ENCODE measurements around the gene FXYD6.
"Not testable (repeated sequence)": the region's sequence is repeated elsewhere in the genome, so short reads cannot be mapped to it uniquely, and the experiment has no call there.

Gene FXYD6

GRCh38 chr11:117815262-117815803 is 61.1 kb downstream of the FXYD6 start:
- peak; percentile 96 for DNase-seq

- no peak for DNase-seq
Observed at GRCh38 chr11:117814766-117815261, 61.6 kb downstream of the FXYD6 start.

GRCh38 chr11:117814204-117814765 is 62.2 kb downstream of the FXYD6 start:
- no peak for DNase-seq

GRCh38 chr11:117810056-117810451 is 66.4 kb downstream of the FXYD6 start:
- not testable (repeated sequence) for DNase-seq

- peak; percentile 84 for DNase-seq
Observed at GRCh38 chr11:117809236-117810055, 67.0 kb downstream of the FXYD6 start.

GRCh38 chr11:117808784-117809183 is 67.7 kb downstream of the FXYD6 start:
- DNase-seq: no peak

- DNase-seq: peak; percentile 87
Observed at GRCh38 chr11:117807482-117808327, 68.8 kb downstream of the FXYD6 start.

- DNase-seq: peak; percentile 69
Observed at GRCh38 chr11:117806846-117807245, 69.6 kb downstream of the FXYD6 start.

GRCh38 chr11:117805045-117805444 is 71.4 kb downstream of the FXYD6 start:
- DNase-seq: peak; percentile 86

- no peak for DNase-seq
Observed at GRCh38 chr11:117803896-117804295, 72.6 kb downstream of the FXYD6 start.

- DNase-seq: no peak
Observed at GRCh38 chr11:117799634-117800033, 76.8 kb downstream of the FXYD6 start.

- DNase-seq: peak; percentile 13
Observed at GRCh38 chr11:117796872-117797529, 79.5 kb downstream of the FXYD6 start, which contains the start of gene DSCAML1. DSCAML1 (minus strand) TSS chr11:117797216; CDS start chr11:117797079, 137 bp downstream.

GRCh38 chr11:117796456-117796871 is 80.0 kb downstream of the FXYD6 start:
- DNase-seq: no peak

- DNase-seq: no peak
Observed at GRCh38 chr11:117795638-117796455, 80.6 kb downstream of the FXYD6 start.

GRCh38 chr11:117794772-117795629 is 81.5 kb downstream of the FXYD6 start:
- DNase-seq: no peak

GRCh38 chr11:117794135-117794534 is 82.3 kb downstream of the FXYD6 start:
- no peak for DNase-seq

- DNase-seq: no peak
Observed at GRCh38 chr11:117793583-117793982, 82.9 kb downstream of the FXYD6 start.

- no peak for DNase-seq
Observed at GRCh38 chr11:117792992-117793391, 83.5 kb downstream of the FXYD6 start.

- no peak for DNase-seq
Observed at GRCh38 chr11:117792241-117792640, 84.2 kb downstream of the FXYD6 start.

- DNase-seq: no peak
Observed at GRCh38 chr11:117790279-117790678, 86.2 kb downstream of the FXYD6 start.

Measured in suppressor macrophage treated with lipopolysaccharide for 4 hours (primary cell).